Naive B cell (primary cell): ENCODE data around the gene LAG3. TPM values are rescaled to one million over a fixed set of nuclear protein-coding genes. Genes with fewer than 3 reads are reported as not detected.

Experiments
- ATAC-seq, 2 donors: fragments of 150-1000 bp; cut with Tn5 transposase; 2 replicates each; pipeline ENCODE4 v1.10.0; 2021; ENCODE audit warnings: low read depth in 2 of 2, mild to moderate bottlenecking in 2 of 2, moderate library complexity in 2 of 2
- DNase-seq: peaks from one replicate; pipeline ENCODE4 v3.0.0; 2022
- H3K27ac Mint-ChIP-seq, 6 donors: one replicate each; pipeline ENCODE4 v1.8.0; 2020 to 2022; ENCODE audit warnings: mild to moderate bottlenecking in 6 of 6, mixed read lengths in 6 of 6, moderate library complexity in 5 of 6, inconsistent platforms in 2 of 6
- H3K27me3 Mint-ChIP-seq, 3 donors: one replicate each; pipeline ENCODE4 v1.8.0; 2021 to 2022; ENCODE audit warnings: mixed read lengths in 3 of 3, mild to moderate bottlenecking in 1 of 3
- H3K36me3 Mint-ChIP-seq, 2 donors: one replicate each; pipeline ENCODE4 v1.8.0; 2020 to 2022; ENCODE audit warnings: mixed read lengths in 2 of 2, inconsistent platforms in 1 of 2, mild to moderate bottlenecking in 1 of 2
- H3K4me1 Mint-ChIP-seq, 3 donors: one replicate each; pipeline ENCODE4 v1.8.0; 2020 to 2022; ENCODE audit warnings: mixed read lengths in 3 of 3, inconsistent platforms in 1 of 3, mild to moderate bottlenecking in 1 of 3, moderate library complexity in 1 of 3
- H3K4me3 Mint-ChIP-seq, 8 donors: one replicate each; pipeline ENCODE4 v1.8.0; 2020 to 2022; ENCODE audit warnings: mild to moderate bottlenecking in 8 of 8, mixed read lengths in 8 of 8, moderate library complexity in 8 of 8, inconsistent platforms in 2 of 8
- H3K9me3 Mint-ChIP-seq, 7 donors: one replicate each; pipeline ENCODE4 v1.8.0; 2020 to 2022; ENCODE audit warnings: mixed read lengths in 7 of 7, mild to moderate bottlenecking in 5 of 7, inconsistent platforms in 2 of 7, moderate library complexity in 1 of 7
- polyA plus RNA-seq, 6 donors: library from polyadenylated mRNA; unstranded; fragments of 300-500 nt; fragmentation: Illumina TruSeq; gene quantifications; one replicate each; pipeline ENCODE4 v1.2.3, GENCODE V29; 2021; ENCODE audit warnings: low read depth in 6 of 6

The LAG3 gene
- polyA plus RNA-seq, 6 donors from 2014 or later = 0.16 to 0.17 TPM; not detected in 4

- Mint-ChIP-seq H3K4me1 (peaks cover 36 to 47% (median 42%) of the 10 kb centered on the region in 3 donors), H3K9me3 (peaks cover 0 to 1% (median 0%) of the 10 kb centered on the region in 7 donors), H3K27ac (no peak overlapping the region), H3K27me3 (peaks cover 43 to 90% (median 88%) of the 10 kb centered on the region in 3 donors), H3K36me3 (peaks cover 0 to 4% of the 10 kb centered on the region in 2 donors), H3K4me3 (no peak overlapping the region)
- no peak for DNase-seq
- ATAC-seq = no peak
These were observed 2.2 kb upstream of the LAG3 start for GRCh38 chr12:6770094-6770493.

DNA sequence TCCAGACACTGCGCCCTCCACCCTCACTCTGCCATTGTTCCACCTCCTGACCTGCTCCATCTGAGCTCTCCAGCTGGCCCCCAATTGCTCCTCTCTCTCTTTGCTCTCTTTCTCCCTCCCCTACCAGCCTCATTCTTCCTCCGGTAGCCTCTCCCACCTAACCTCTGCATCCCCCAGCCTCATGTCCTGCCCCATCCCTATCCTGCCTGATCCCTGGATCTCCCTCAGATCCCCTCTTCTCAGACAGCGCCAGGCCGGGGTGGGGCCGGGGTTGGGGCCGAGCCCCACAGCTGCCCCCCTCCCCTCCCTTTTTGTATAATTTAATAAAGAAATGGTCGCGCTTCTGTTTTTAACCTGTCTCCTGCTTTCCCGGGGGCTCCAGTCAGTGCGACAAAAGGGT is 1.7 kb upstream of the LAG3 start:
- H3K27ac Mint-ChIP-seq = no peak overlapping the region
- ATAC-seq = no peak

GRCh38 chr12:6771091-6771495 is 1.2 kb upstream of the LAG3 start:
- Mint-ChIP-seq H3K4me3 (no peak overlapping the region), H3K36me3 (peaks cover 0 to 8% of the 10 kb centered on the region in 2 donors), H3K4me1 (peaks cover 32 to 42% (median 33%) of the 10 kb centered on the region in 3 donors), H3K27me3 (peaks cover 47 to 92% (median 89%) of the 10 kb centered on the region in 3 donors), H3K27ac (no peak overlapping the region), H3K9me3 (peaks cover 0 to 1% (median 0%) of the 10 kb centered on the region in 7 donors)
- no peak for ATAC-seq
- no peak for DNase-seq

More for the DNA sequence above, 1.7 kb upstream of the LAG3 start:
- H3K4me3 Mint-ChIP-seq = no peak overlapping the region
- peaks cover 32 to 43% (median 37%) of the 10 kb centered on the region in 3 donors for H3K4me1 Mint-ChIP-seq
- DNase-seq = no peak
- peaks cover 0 to 8% of the 10 kb centered on the region in 2 donors for H3K36me3 Mint-ChIP-seq
- peaks cover 0 to 1% (median 0%) of the 10 kb centered on the region in 7 donors for H3K9me3 Mint-ChIP-seq
- peaks cover 43 to 90% (median 88%) of the 10 kb centered on the region in 3 donors for H3K27me3 Mint-ChIP-seq

GRCh38 chr12:6771509-6772330 is 600 bp upstream of the LAG3 start:
- no peak for DNase-seq
- H3K4me3 Mint-ChIP-seq = peak overlapping the region in 4 of 8 donors; percentile 24 to 69 (median 65)
- no peak overlapping the region for H3K27ac Mint-ChIP-seq
- ATAC-seq = no peak
- peaks cover 0 to 8% of the 10 kb centered on the region in 2 donors for H3K36me3 Mint-ChIP-seq
- peaks cover 0 to 1% (median 0%) of the 10 kb centered on the region in 7 donors for H3K9me3 Mint-ChIP-seq
- peaks cover 53 to 98% (median 95%) of the 10 kb centered on the region in 3 donors for H3K27me3 Mint-ChIP-seq
- peaks cover 32 to 42% (median 33%) of the 10 kb centered on the region in 3 donors for H3K4me1 Mint-ChIP-seq

DNA sequence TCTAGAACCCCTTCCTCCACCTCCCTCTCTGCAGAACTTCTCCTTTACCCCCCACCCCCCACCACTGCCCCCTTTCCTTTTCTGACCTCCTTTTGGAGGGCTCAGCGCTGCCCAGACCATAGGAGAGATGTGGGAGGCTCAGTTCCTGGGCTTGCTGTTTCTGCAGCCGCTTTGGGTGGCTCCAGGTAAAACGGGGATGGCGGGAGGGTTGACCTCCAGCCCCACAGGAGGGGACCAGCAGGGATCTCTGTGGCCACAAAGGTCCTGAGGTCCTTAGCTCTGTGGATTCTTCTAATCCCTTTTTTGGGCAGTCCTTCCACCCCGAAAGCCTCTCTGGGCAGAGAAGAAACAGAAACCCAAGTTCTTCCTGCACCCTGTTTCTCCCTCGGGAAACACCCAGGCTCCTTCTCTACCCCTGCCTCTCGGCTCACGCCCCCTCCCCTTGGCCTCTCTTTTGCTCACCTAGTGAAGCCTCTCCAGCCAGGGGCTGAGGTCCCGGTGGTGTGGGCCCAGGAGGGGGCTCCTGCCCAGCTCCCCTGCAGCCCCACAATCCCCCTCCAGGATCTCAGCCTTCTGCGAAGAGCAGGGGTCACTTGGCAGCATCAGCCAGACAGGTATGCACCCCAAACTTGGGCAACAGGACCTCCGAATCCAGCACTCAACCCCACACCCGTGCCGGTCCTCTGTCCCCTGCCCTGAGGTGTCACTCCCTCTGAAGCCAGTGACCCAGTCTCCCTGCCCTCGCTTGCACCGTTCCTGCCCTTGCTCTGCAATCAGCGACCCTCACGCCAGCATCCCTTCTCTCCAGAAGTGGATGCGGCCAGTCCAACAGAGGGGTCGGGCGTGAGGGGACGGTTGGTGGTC is 638 bp downstream of the LAG3 start:
- H3K36me3 Mint-ChIP-seq = peaks cover 0 to 8% of the 10 kb centered on the region in 2 donors
- peaks cover 0 to 1% (median 0%) of the 10 kb centered on the region in 7 donors for H3K9me3 Mint-ChIP-seq
- H3K4me1 Mint-ChIP-seq = peaks cover 22 to 30% (median 25%) of the 10 kb centered on the region in 3 donors
- H3K27ac Mint-ChIP-seq = peak overlapping the region in 1 of 6 donors; percentile 65
- no peak for ATAC-seq
- DNase-seq = no peak
- H3K27me3 Mint-ChIP-seq = peaks cover 54 to 99% (median 95%) of the 10 kb centered on the region in 3 donors
- H3K4me3 Mint-ChIP-seq = peak overlapping the region in 2 of 8 donors; percentile 2 to 40

DNA sequence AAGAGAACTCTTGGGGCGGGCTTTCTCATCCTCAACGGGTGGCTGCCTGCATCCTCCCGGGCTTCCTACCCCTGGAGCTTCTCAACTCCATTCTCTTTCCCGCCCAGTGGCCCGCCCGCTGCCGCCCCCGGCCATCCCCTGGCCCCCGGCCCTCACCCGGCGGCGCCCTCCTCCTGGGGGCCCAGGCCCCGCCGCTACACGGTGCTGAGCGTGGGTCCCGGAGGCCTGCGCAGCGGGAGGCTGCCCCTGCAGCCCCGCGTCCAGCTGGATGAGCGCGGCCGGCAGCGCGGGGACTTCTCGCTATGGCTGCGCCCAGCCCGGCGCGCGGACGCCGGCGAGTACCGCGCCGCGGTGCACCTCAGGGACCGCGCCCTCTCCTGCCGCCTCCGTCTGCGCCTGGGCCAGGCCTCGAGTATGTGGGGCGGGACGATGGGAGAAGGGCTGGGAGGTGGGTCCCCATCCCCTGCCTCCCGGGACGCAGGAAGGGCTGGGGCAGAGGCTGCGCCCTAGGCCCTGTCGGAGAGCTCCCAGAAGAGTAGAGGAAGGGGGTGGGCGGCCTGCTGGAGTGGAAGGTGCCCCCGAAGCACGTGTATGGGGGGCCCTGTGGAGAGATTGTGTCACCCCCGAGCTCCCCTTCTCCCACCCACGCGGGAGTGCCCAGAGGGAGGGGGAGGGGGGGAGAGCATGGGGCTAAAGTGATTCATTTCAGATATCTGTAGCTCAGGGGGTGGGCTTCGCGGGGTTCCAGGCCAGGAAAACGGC is 1.5 kb downstream of the LAG3 start:
- H3K4me1 Mint-ChIP-seq = peaks cover 27 to 37% (median 31%) of the 10 kb centered on the region in 3 donors
- peaks cover 0 to 8% of the 10 kb centered on the region in 2 donors for H3K36me3 Mint-ChIP-seq
- H3K27ac Mint-ChIP-seq = no peak overlapping the region
- H3K9me3 Mint-ChIP-seq = peaks cover 0 to 1% (median 0%) of the 10 kb centered on the region in 7 donors
- DNase-seq (no peak), ATAC-seq (no peak)
- peaks cover 52 to 99% (median 95%) of the 10 kb centered on the region in 3 donors for H3K27me3 Mint-ChIP-seq
- H3K4me3 Mint-ChIP-seq = peak overlapping the region in 2 of 8 donors; percentile 2 to 6

- H3K36me3 Mint-ChIP-seq = peaks cover 0 to 8% of the 10 kb centered on the region in 2 donors
- H3K9me3 Mint-ChIP-seq = no peaks in the 10 kb centered on the region
- H3K4me3 Mint-ChIP-seq = peak overlapping the region in 1 of 8 donors; percentile 63
- peaks cover 30 to 42% (median 35%) of the 10 kb centered on the region in 3 donors for H3K4me1 Mint-ChIP-seq
- ATAC-seq (no peak), DNase-seq (no peak)
- peaks cover 46 to 93% (median 88%) of the 10 kb centered on the region in 3 donors for H3K27me3 Mint-ChIP-seq
- H3K27ac Mint-ChIP-seq = no peak overlapping the region
These were observed 2.3 kb downstream of the LAG3 start for GRCh38 chr12:6774499-6775062.

- Mint-ChIP-seq H3K4me3 (peak overlapping the region in 2 of 8 donors; percentile 24 to 42), H3K27ac (peak overlapping the region in 1 of 6 donors; percentile 36), H3K36me3 (peaks cover 0 to 8% of the 10 kb centered on the region in 2 donors), H3K4me1 (peaks cover 30 to 42% (median 35%) of the 10 kb centered on the region in 3 donors), H3K9me3 (no peaks in the 10 kb centered on the region), H3K27me3 (peaks cover 46 to 84% (median 79%) of the 10 kb centered on the region in 3 donors)
- no peak for ATAC-seq
- DNase-seq = no peak
These were observed 3.2 kb downstream of the LAG3 start for GRCh38 chr12:6775185-6776174.

DNA sequence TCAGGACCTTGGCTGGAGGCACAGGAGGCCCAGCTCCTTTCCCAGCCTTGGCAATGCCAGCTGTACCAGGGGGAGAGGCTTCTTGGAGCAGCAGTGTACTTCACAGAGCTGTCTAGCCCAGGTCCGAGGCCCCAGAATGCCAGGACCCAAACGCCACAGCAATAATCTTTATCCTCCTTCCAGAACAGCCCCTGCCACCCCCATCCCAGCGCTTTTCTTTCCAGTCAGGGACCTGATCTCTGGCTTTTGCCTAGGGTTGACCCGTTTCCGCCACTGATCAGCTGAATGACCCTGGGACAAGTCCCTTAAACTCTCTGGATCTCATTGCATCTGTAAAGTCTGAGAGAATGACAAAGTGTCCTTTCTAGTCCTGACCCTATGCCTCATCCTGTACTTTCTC is 5.1 kb downstream of the LAG3 start:
- DNase-seq = no peak
- H3K36me3 Mint-ChIP-seq = peaks cover 0 to 8% of the 10 kb centered on the region in 2 donors
- H3K9me3 Mint-ChIP-seq = no peaks in the 10 kb centered on the region
- ATAC-seq = no peak
- peaks cover 38 to 65% (median 61%) of the 10 kb centered on the region in 3 donors for H3K27me3 Mint-ChIP-seq
- no peak overlapping the region for H3K27ac Mint-ChIP-seq
- peak overlapping the region in 2 of 8 donors; percentile 19 to 29 for H3K4me3 Mint-ChIP-seq
- peaks cover 25 to 30% (median 29%) of the 10 kb centered on the region in 3 donors for H3K4me1 Mint-ChIP-seq

DNA sequence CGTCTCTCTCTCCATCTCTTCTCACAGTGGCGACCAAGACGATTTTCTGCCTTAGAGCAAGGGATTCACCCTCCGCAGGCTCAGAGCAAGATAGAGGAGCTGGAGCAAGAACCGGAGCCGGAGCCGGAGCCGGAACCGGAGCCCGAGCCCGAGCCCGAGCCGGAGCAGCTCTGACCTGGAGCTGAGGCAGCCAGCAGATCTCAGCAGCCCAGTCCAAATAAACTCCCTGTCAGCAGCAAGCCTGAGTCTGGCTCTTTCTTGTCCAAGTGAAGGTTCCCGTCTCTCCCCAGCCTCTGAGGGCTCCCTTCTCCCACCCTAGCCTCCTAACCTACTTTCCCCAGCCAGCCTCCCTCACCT is 5.9 kb downstream of the LAG3 start:
- Mint-ChIP-seq H3K27ac (peak overlapping the region in 1 of 6 donors; percentile 29), H3K9me3 (no peaks in the 10 kb centered on the region), H3K27me3 (peaks cover 38 to 59% (median 54%) of the 10 kb centered on the region in 3 donors), H3K4me3 (peak overlapping the region in 6 of 8 donors; percentile 54 to 95 (median 88)), H3K4me1 (peaks cover 22 to 24% (median 23%) of the 10 kb centered on the region in 3 donors), H3K36me3 (peaks cover 0 to 8% of the 10 kb centered on the region in 2 donors)
- ATAC-seq (no peak), DNase-seq (no peak)
